ENCODE results near the gene UQCC3.

GRCh38 chr11:62654297-62654696 lies 17.2 kb upstream of the UQCC3 start:
- TF ChIP-seq ZNF124 (CRISPR knock-in tag; IDR thresholded peaks at IDR 0.05) (no peak), CHCHD3 (CRISPR knock-in tag; IDR thresholded peaks at IDR 0.05) (no peak), ZNF561 (CRISPR knock-in tag; conservative IDR thresholded peaks at IDR 0.05) (no peak), ZNF644 (tag; IDR thresholded peaks at IDR 0.05; ENCODE audit: low read depth) (no peak), GATAD2A (IDR thresholded peaks at IDR 0.05) (no peak), POLR2A (conservative IDR thresholded peaks at IDR 0.05) (no peak), CREB1 (IDR thresholded peaks at IDR 0.05) (no peak), CREB1 (CRISPR knock-in tag; IDR thresholded peaks at IDR 0.05) (no peak)
- TF ChIP-seq, protein P1, sequence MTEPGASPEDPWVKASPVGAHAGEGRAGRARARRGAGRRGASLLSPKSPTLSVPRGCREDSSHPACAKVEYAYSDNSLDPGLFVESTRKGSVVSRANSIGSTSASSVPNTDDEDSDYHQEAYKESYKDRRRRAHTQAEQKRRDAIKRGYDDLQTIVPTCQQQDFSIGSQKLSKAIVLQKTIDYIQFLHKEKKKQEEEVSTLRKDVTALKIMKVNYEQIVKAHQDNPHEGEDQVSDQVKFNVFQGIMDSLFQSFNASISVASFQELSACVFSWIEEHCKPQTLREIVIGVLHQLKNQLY (CRISPR knock-in tag; conservative IDR thresholded peaks at IDR 0.05) = no peak
- TF ChIP-seq, protein P2, sequence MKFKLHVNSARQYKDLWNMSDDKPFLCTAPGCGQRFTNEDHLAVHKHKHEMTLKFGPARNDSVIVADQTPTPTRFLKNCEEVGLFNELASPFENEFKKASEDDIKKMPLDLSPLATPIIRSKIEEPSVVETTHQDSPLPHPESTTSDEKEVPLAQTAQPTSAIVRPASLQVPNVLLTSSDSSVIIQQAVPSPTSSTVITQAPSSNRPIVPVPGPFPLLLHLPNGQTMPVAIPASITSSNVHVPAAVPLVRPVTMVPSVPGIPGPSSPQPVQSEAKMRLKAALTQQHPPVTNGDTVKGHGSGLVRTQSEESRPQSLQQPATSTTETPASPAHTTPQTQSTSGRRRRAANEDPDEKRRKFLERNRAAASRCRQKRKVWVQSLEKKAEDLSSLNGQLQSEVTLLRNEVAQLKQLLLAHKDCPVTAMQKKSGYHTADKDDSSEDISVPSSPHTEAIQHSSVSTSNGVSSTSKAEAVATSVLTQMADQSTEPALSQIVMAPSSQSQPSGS (CRISPR knock-in tag; IDR thresholded peaks at IDR 0.05) = no peak
